ENCODE results near the gene PRKG1.

PRKG1 gene

GRCh38 chr10:51285601-51286000, 211.3 kb downstream of the PRKG1 start:
- no peak for DNase-seq

GRCh38 chr10:51288511-51288910, 214.2 kb downstream of the PRKG1 start:
- DNase-seq = no peak

GRCh38 chr10:51289519-51289918, 215.2 kb downstream of the PRKG1 start:
- no peak for DNase-seq

GRCh38 chr10:51291961-51292360, 217.7 kb downstream of the PRKG1 start:
- DNase-seq = no peak

- DNase-seq = no peak
Observed at GRCh38 chr10:51297438-51297837, 223.2 kb downstream of the PRKG1 start.

GRCh38 chr10:51300617-51301304, 226.5 kb downstream of the PRKG1 start:
- DNase-seq = no peak

- DNase-seq = no peak
Observed at GRCh38 chr10:51301644-51302043, 227.4 kb downstream of the PRKG1 start.

- no peak for DNase-seq
Observed at GRCh38 chr10:51302316-51302715, 228.0 kb downstream of the PRKG1 start.

- DNase-seq = no peak
Observed at GRCh38 chr10:51308116-51308515, 233.8 kb downstream of the PRKG1 start.

- DNase-seq = no peak
Observed at GRCh38 chr10:51311228-51311627, 236.9 kb downstream of the PRKG1 start.

- DNase-seq = no peak
Observed at GRCh38 chr10:51312817-51313216, 238.5 kb downstream of the PRKG1 start.

GRCh38 chr10:51313251-51313650, 239.0 kb downstream of the PRKG1 start:
- DNase-seq = no peak

GRCh38 chr10:51313773-51314478, 239.6 kb downstream of the PRKG1 start:
- DNase-seq = no peak

- DNase-seq = no peak
Observed at GRCh38 chr10:51314481-51314880, 240.2 kb downstream of the PRKG1 start.

GRCh38 chr10:51318399-51319172, 244.3 kb downstream of the PRKG1 start:
- no peak for DNase-seq

GRCh38 chr10:51319173-51319435, 244.8 kb downstream of the PRKG1 start:
- no peak for DNase-seq

- no peak for DNase-seq
Observed at GRCh38 chr10:51321300-51321699, 247.0 kb downstream of the PRKG1 start.

GRCh38 chr10:51321980-51322379, 247.7 kb downstream of the PRKG1 start:
- DNase-seq = no peak

GRCh38 chr10:51325649-51326048, 251.4 kb downstream of the PRKG1 start:
- no peak for DNase-seq

- DNase-seq = no peak
Observed at GRCh38 chr10:51326174-51326573, 251.9 kb downstream of the PRKG1 start.

- no peak for DNase-seq
Observed at GRCh38 chr10:51327432-51327831, 253.1 kb downstream of the PRKG1 start.

GRCh38 chr10:51340366-51340765, 266.1 kb downstream of the PRKG1 start:
- no peak for DNase-seq

GRCh38 chr10:51340845-51341610, 266.7 kb downstream of the PRKG1 start:
- DNase-seq = no peak
